Thyroid gland (tissue), 4 donors: ENCODE measurements around the gene CAMTA1.

ENCODE experiments used
- CTCF ChIP-seq, 6 experiments: fragments of 200-600 bp in 3 of 6; fragments of 450-650 bp in 3 of 6; sonication (generic) in 3 of 6; IDR thresholded peaks; one replicate each; pipeline ENCODE4 v1.5.1; 2016 to 2019; ENCODE audit warnings: antibody characterized with exemption in 6 of 6, mild to moderate bottlenecking in 2 of 6, inconsistent platforms in 1 of 6, moderate library complexity in 1 of 6
- POLR2A ChIP-seq, 2 donors: fragments of 450-650 bp; IDR thresholded peaks; one replicate each; pipeline ENCODE4 v1.6.1; 2017; ENCODE audit warnings: antibody characterized with exemption in 2 of 2, mild to moderate bottlenecking in 2 of 2, moderate library complexity in 1 of 2

- TF ChIP-seq CTCF (IDR thresholded peaks at IDR 0.05) (no peak), POLR2A (IDR thresholded peaks at IDR 0.05) (peak in 1 of 2 donors; percentile 75)
Observed at GRCh38 chr1:7770997-7771822, 986.0 kb downstream of the CAMTA1 start, which contains the start of gene VAMP3.
